ENCODE data around the gene LPO.

The LPO gene

DNA sequence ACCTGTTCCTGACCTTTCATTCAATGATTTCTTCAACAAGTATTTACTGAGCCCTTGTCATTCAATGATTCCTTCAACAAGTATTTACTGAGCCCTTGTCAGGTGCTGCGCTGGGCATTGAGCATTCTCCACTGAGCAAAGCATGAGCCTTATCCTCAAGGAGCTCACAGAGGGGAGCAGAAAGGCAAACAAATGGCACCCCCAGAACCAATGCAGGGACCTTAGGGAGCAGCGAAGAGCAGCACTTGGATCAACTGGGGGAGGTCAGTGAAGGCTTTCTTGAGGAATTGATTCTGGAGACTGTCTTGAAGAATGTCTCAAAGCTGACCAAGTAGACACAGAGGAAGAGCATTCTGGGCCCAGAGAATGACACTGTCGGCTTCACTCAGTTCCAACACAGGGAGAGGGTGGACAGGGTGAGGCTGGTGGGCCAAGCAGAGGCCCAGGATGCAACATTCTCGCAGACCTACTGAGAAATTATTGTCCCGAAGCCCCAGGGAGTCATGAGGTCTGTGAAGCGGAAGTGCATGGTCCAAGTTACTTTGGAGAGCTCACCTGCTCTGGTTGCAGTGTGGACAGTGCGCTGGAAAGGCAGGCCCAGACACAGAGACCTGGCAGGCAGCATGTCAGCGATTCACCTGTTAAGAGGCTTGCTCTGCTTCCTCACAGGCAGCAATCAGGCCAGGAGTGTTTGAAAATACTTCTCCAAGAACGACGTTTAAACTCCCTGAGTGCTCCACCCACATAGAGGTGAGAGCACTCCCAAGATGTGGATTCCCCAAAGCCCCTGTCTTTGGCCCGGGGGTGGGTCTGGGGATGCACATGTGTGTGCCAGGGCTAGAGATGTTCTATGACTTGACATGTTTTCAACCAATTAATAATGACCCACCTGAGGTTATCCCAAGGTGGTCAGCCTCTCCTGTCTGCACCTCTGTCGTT is 45.6 kb downstream of the LPO start:
- no peak overlapping the region for H3K27ac ChIP-seq
- no peak for TF ChIP-seq ZFX (IDR thresholded peaks at IDR 0.05)
- TF ChIP-seq, protein P1, sequence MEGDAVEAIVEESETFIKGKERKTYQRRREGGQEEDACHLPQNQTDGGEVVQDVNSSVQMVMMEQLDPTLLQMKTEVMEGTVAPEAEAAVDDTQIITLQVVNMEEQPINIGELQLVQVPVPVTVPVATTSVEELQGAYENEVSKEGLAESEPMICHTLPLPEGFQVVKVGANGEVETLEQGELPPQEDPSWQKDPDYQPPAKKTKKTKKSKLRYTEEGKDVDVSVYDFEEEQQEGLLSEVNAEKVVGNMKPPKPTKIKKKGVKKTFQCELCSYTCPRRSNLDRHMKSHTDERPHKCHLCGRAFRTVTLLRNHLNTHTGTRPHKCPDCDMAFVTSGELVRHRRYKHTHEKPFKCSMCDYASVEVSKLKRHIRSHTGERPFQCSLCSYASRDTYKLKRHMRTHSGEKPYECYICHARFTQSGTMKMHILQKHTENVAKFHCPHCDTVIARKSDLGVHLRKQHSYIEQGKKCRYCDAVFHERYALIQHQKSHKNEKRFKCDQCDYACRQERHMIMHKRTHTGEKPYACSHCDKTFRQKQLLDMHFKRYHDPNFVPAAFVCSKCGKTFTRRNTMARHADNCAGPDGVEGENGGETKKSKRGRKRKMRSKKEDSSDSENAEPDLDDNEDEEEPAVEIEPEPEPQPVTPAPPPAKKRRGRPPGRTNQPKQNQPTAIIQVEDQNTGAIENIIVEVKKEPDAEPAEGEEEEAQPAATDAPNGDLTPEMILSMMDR (conservative IDR thresholded peaks at IDR 0.05), result no peak

DNA sequence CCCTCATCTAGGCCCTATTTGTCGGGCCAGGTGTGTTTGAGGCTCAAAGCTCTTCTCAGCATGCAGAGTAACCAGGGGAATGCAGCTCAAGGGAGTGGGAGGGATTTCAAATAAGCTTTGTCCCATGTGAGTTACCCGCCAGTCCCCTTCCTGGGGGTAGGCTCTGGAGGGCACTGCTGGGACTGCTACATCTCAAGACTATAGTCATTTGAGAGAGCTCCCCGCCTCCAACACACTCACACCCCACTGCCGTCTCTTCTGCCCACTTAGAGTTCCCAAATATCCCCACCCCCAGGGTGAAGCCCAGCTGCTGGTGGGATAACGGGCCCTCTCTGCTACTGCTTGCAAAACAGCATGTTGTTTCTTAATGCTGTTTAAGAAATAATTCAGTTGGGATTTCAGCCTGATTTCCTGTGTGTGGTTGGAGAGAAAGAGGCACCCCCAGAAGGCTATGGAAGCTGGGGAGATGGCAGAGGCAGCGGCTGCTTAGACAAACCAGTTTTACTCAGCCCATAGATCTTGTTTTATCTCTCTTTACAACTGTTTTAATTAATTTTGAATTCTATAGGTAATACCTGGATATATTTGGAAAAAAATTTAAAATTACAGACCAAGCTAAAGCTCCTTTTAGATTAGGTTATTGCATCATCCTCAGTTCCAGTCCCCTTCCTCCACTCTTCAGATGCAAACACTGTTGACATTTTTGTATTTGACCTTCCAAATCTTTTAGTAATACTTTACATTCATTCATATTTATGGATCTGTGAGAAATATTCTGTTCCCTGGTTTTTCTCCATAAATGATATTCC is 46.4 kb downstream of the LPO start:
- TF ChIP-seq, protein P1 (conservative IDR thresholded peaks at IDR 0.05), result no peak
- TF ChIP-seq ZFX (IDR thresholded peaks at IDR 0.05), result no peak
- H3K27ac ChIP-seq, result no peak overlapping the region

DNA sequence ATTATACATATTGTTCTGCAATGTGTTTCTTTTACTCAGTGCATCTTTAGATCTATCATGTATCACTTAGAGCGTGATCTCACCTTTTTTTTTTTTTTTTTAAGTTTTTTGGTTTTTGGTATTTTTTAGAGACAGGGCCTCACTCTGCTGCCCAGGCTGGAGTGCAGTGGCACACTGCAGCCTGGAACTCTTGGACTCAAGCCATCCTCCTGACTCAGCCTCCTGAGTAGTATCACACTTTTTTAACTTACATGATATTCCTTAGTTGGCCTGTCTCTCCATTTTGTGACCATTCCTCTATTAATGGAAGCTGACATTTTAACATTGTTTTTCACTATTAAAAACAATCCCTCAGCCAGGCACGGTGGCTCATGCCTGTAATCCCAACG is 47.0 kb downstream of the LPO start:
- TF ChIP-seq, protein P1 (conservative IDR thresholded peaks at IDR 0.05), result no peak
- no peak for TF ChIP-seq ZFX (IDR thresholded peaks at IDR 0.05)
- H3K27ac ChIP-seq, result no peak overlapping the region

DNA sequence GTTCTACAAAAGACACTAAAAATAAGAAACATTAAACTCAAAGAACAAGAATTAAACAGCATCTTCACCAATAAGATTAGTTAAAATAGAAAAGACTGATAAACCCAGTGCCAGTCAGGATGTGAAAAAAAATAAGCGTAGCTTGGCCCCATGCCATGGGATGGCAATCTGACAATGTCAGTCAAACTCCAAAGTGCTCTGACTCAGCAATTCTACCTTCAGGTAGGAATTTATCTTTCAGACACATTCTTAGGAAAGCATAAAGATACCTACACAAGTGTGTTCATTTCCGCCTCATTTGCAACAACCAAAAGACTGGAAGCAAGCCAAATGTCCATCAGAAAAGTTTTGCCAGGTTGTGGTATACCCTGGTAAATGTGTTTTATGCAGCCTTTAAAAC is 51.5 kb downstream of the LPO start:
- H3K27ac ChIP-seq, result no peak overlapping the region
- TF ChIP-seq, protein P1 (conservative IDR thresholded peaks at IDR 0.05), result no peak
- TF ChIP-seq ZFX (IDR thresholded peaks at IDR 0.05), result no peak

DNA sequence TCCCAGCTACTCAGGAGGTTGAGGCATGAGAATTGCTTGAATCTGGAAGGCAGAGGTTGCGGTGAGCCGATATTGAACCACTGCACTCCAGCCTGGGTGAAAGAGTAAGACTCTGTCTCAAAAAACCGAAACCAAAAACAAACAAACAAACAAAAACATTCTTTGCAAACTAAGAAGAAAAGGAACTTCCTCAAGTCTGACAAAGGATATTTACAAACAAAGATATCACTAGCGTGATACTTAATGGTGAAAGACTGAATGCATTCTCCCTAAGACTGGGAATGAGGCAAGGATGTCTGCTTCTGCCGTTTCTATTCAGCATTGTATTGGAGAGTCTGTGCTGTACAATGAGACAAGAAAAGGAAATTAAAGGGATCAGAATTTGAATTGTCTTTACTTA is 52.9 kb downstream of the LPO start:
- TF ChIP-seq ZFX (IDR thresholded peaks at IDR 0.05), result no peak
- TF ChIP-seq, protein P1 (conservative IDR thresholded peaks at IDR 0.05), result no peak
- H3K27ac ChIP-seq, result no peak overlapping the region

DNA sequence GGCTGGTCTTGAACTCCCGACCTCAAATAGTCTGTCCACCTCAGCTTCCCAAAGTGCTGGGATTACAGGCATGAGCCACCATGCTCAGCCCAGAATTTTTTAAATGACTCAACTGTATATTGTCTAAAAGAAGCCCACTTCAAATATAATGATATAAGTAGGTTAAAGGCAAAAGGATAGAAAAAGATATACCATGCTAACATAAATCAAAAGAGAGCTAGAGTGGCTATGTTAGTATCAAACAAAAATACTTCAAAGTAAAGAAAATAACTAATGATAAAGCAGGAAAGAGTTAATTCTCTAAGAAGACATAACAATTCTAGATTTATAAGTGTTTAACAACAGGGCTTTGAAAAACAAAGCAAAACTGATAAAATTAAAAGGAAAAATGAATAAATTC is 55.6 kb downstream of the LPO start:
- TF ChIP-seq, protein P1 (conservative IDR thresholded peaks at IDR 0.05), result no peak
- no peak for TF ChIP-seq ZFX (IDR thresholded peaks at IDR 0.05)
- H3K27ac ChIP-seq, result no peak overlapping the region

DNA sequence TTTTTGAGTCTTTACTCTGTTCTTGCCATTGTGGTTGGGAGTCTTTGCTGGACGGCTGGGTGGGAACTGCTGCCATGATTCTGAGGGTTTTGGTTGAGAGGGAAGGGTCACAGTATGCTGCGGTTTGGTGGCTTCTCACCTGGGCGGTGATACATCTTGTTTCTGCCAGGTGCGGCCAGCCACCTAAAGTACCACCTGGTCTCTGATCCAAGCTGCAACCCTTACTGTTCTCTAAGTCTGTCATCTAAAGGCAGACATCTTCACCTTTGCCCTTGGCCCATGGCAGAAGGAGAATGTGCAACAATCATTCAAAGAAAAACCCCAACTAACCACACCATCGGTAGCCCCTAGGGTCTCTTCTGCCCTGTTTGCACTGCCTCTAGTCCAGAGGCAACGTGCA is 62.0 kb downstream of the LPO start:
- TF ChIP-seq, protein P1 (conservative IDR thresholded peaks at IDR 0.05), result no peak
- TF ChIP-seq ZFX (IDR thresholded peaks at IDR 0.05), result no peak
- H3K27ac ChIP-seq, result no peak overlapping the region

Measured in C4-2B (cell line).